SK-N-SH (cell line): ENCODE measurements around the gene FBXO30. TPM values are rescaled to one million over a fixed set of nuclear protein-coding genes. Genes with fewer than 3 reads are reported as not detected.

Source experiments
- CTCF ChIA-PET: fragments of 300-600, 350-600 bp; formaldehyde crosslinking; extraction: SDS; loops from one replicate; lab custom pipeline; 2021; lab: Yijun Ruan, JAX
- POLR2A ChIA-PET: fragments of 350-600 bp; sonication (Branson Sonifier 250); formaldehyde crosslinking; extraction: SDS; loops from one replicate; lab custom pipeline; 2020; ENCODE audit warnings: antibody characterized with exemption, inconsistent platforms; lab: Yijun Ruan, JAX
- DNase-seq: peaks from one replicate; pipeline ENCODE4 v3.0.0; 2012
- H2AFZ ChIP-seq: fragments of 200-600 bp; sonication (generic); 2 replicates; pipeline ENCODE4 v1.8.1; 2016; ENCODE audit warnings: antibody characterized with exemption, mild to moderate bottlenecking, low read depth
- H3F3A ChIP-seq: fragments of 200-600 bp; sonication (generic); replicated peaks from 2 replicates; pipeline ENCODE3; 2016; ENCODE audit warnings: antibody characterized with exemption, mild to moderate bottlenecking; ENCODE audit not compliant: insufficient read depth
- H3K27ac ChIP-seq, 2 experiments: fragments of 200-500 bp in 1 of 2; fragments of 200-600 bp in 1 of 2; sonication (Bioruptor generic) in 1 of 2; sonication (generic), shearing (Covaris generic) in 1 of 2; 2 replicates each; pipeline versions ENCODE4 v1.5.1 to v1.6.1; 2014 to 2016; ENCODE audit warnings: low read depth in 2 of 2, inconsistent platforms in 1 of 2, low read length in 1 of 2, mild to moderate bottlenecking in 1 of 2, mixed read lengths in 1 of 2
- H3K27me3 ChIP-seq: fragments of 200-600 bp; sonication (generic), shearing (Covaris generic); 2 replicates; pipeline ENCODE4 v1.6.1; 2016; ENCODE audit warnings: mixed run types; ENCODE audit not compliant: insufficient read depth
- H3K36me3 ChIP-seq, 2 experiments: fragments of 200-500 bp in 1 of 2; fragments of 200-600 bp in 1 of 2; sonication (Bioruptor generic) in 1 of 2; sonication (generic) in 1 of 2; replicated peaks in 1 of 2; 2 replicates each; pipeline versions ENCODE3 to v1.5.1; 2014 to 2016; ENCODE audit warnings: low read length in 1 of 2, mild to moderate bottlenecking in 1 of 2; ENCODE audit not compliant: insufficient read depth in 2 of 2, control insufficient read depth in 1 of 2
- H3K4me1 ChIP-seq, 2 experiments: fragments of 200-500 bp in 1 of 2; fragments of 200-600 bp in 1 of 2; sonication (Bioruptor generic) in 1 of 2; sonication (generic), shearing (Covaris generic) in 1 of 2; 2 replicates each; pipeline versions ENCODE4 v1.5.1 to v1.6.1; 2014 to 2016; ENCODE audit warnings: low read depth in 1 of 2, low read length in 1 of 2, mixed run types in 1 of 2; ENCODE audit not compliant: insufficient read depth in 2 of 2, control insufficient read depth in 1 of 2
- H3K4me2 ChIP-seq: fragments of 200-600 bp; sonication (generic), shearing (Covaris generic); 2 replicates; pipeline ENCODE4 v1.6.1; 2017; ENCODE audit warnings: mixed run types
- H3K4me3 ChIP-seq, 2 experiments: fragments of 200-500 bp in 1 of 2; fragments of 200-600 bp in 1 of 2; sonication (Bioruptor generic) in 1 of 2; sonication (generic), shearing (Covaris generic) in 1 of 2; 2 replicates each; pipeline versions ENCODE4 v1.5.1 to v1.8.1; 2014 to 2016; ENCODE audit warnings: low read depth in 2 of 2, inconsistent platforms in 1 of 2, low read length in 1 of 2, mild to moderate bottlenecking in 1 of 2, mixed read lengths in 1 of 2, moderate library complexity in 1 of 2
- H3K79me2 ChIP-seq: fragments of 200-600 bp; sonication (generic); 2 replicates; pipeline ENCODE4 v1.8.1; 2017; ENCODE audit warnings: mild to moderate bottlenecking; ENCODE audit not compliant: insufficient read depth
- H3K9ac ChIP-seq: fragments of 200-600 bp; sonication (generic); 2 replicates; pipeline ENCODE4 v1.6.1; 2017; ENCODE audit warnings: mixed run types
- H3K9me2 ChIP-seq: fragments of 200-600 bp; sonication (generic); 2 replicates; pipeline ENCODE4 v1.6.1; 2017; ENCODE audit warnings: mixed run types
- H3K9me3 ChIP-seq: fragments of 200-600 bp; sonication (generic); 2 replicates; pipeline ENCODE4 v1.6.1; 2017; ENCODE audit warnings: mixed run types, mild to moderate bottlenecking, moderate library complexity
- H4K20me1 ChIP-seq: fragments of 200-600 bp; sonication (generic); 2 replicates; pipeline ENCODE4 v1.6.1; 2017; ENCODE audit warnings: mild to moderate bottlenecking, mixed run types; ENCODE audit not compliant: insufficient read depth
- CHD2 ChIP-seq: fragments of 150-350 bp; IDR thresholded peaks from 2 replicates; pipeline ENCODE4 v1.6.1; 2018; ENCODE audit warnings: low read length; ENCODE audit not compliant: partially characterized antibody
- EP300 ChIP-seq, 2 experiments: IDR thresholded peaks; 2 replicates each; pipeline versions ENCODE4 v1.4.0 to v1.6.1; 2012; ENCODE audit warnings: borderline replicate concordance in 1 of 2, low read depth in 1 of 2, low read length in 1 of 2
- EZH2phosphoT487 ChIP-seq: fragments of 200-600 bp; sonication (generic); IDR thresholded peaks from 2 replicates; pipeline ENCODE4 v1.6.1; 2017; ENCODE audit warnings: low read depth, mixed run types, mild to moderate bottlenecking, antibody characterized with exemption, moderate library complexity, borderline replicate concordance
- FOXM1 ChIP-seq: IDR thresholded peaks from 2 replicates; pipeline ENCODE4 v1.4.0; 2012; ENCODE audit warnings: low read depth, mild to moderate bottlenecking
- GABPA ChIP-seq: IDR thresholded peaks from 2 replicates; pipeline ENCODE4 v1.4.0; 2012; ENCODE audit warnings: low read depth, mild to moderate bottlenecking
- JUND ChIP-seq: IDR thresholded peaks from 2 replicates; pipeline ENCODE4 v1.4.0; 2012
- MEF2A ChIP-seq: IDR thresholded peaks from 2 replicates; pipeline ENCODE4 v1.4.0; 2012; ENCODE audit warnings: low read depth, borderline replicate concordance
- NFIC ChIP-seq: IDR thresholded peaks from 2 replicates; pipeline ENCODE4 v1.4.0; 2012; ENCODE audit warnings: borderline replicate concordance
- POLR2AphosphoS5 ChIP-seq: IDR thresholded peaks from 2 replicates; pipeline ENCODE4 v1.6.1; 2012; ENCODE audit warnings: low read depth, low read length
- RAD21 ChIP-seq: IDR thresholded peaks from 2 replicates; pipeline ENCODE4 v1.6.1; 2012; ENCODE audit warnings: mild to moderate bottlenecking, low read length
- RCOR1 ChIP-seq: fragments of 150-350 bp; IDR thresholded peaks from 2 replicates; pipeline ENCODE4 v1.6.1; 2017; ENCODE audit warnings: antibody characterized with exemption, low read length
- RFX5 ChIP-seq: IDR thresholded peaks from 2 replicates; pipeline ENCODE4 v1.6.1; 2012; ENCODE audit warnings: mild to moderate bottlenecking, improper control_type of control experiment, low read length
- RXRA ChIP-seq: IDR thresholded peaks from 2 replicates; pipeline ENCODE4 v1.4.0; 2012; ENCODE audit warnings: low read depth, mild to moderate bottlenecking, borderline replicate concordance
- TAF1 ChIP-seq: IDR thresholded peaks from 2 replicates; pipeline ENCODE4 v1.6.1; 2012; ENCODE audit warnings: low read depth, mild to moderate bottlenecking, low read length, moderate library complexity, borderline replicate concordance
- YY1 ChIP-seq: IDR thresholded peaks from 2 replicates; pipeline ENCODE4 v1.4.0; 2012; ENCODE audit warnings: low read depth, mild to moderate bottlenecking
- WGBS: methylation state at CpG from one replicate; pipeline ENCODE4 v1.1.6; 2017; ENCODE audit warnings: low lambda C conversion rate; 5-methylcytosine and 5-hydroxymethylcytosine counted together
- polyA plus RNA-seq, 3 experiments: library from polyadenylated mRNA; depleted of rRNA; stranded (reverse); fragments of >200 nt; gene quantifications; 2 replicates each; pipeline ENCODE4 v1.2.3, GENCODE V29; 2012
- TF ChIP-seq, protein P1 (sequence below): fragments of 150-350 bp; IDR thresholded peaks from 2 replicates; pipeline ENCODE4 v1.6.1; 2017; ENCODE audit warnings: antibody characterized with exemption, low read length, low read depth, borderline replicate concordance
- TF ChIP-seq, protein P2 (sequence below): IDR thresholded peaks from 2 replicates; pipeline ENCODE4 v1.4.0; 2012; ENCODE audit warnings: low read depth, borderline replicate concordance
- TF ChIP-seq, protein P3 (sequence below): IDR thresholded peaks from 2 replicates; pipeline ENCODE4 v1.4.0; 2012; ENCODE audit warnings: low read depth
- TF ChIP-seq, protein P4 (sequence below): fragments of 200-600 bp; sonication (generic); IDR thresholded peaks from 2 replicates; pipeline ENCODE4 v1.6.1; 2017; ENCODE audit warnings: antibody characterized with exemption, mild to moderate bottlenecking, moderate library complexity

Gene FBXO30
- polyA plus RNA-seq, 1 of the 3 experiments (the other 2 are of a cell fraction), result 1.7 TPM

DNA sequence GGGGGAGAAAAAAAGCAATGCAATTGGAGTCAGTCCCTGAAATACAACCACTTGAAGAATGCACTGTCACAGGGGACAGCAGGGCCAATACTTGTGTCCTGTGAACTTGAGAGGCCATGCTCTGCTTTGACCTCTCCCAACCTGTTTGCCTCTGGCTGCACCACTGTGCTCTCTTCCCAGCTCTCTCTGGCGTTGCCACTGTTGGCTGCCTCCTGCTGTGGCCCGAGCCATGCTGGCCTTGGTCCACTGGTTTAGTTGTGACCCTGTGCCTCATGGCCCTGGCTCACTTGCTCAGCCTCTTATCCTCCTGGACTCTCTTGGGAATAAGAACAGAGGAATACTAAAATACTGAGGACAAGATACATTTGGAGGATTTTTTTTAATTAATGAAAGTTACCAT, 14.5 kb upstream of the FBXO30 start:
- TF ChIP-seq GABPA, result no peak
- TF ChIP-seq YY1, result no peak
- no peak for TF ChIP-seq FOXM1
- no peak for TF ChIP-seq CHD2
- no peak for TF ChIP-seq EP300 (IDR thresholded peaks at IDR 0.05; ENCODE audit: borderline replicate concordance in 1 of 2, low read depth in 1 of 2, low read length in 1 of 2)
- no peak for TF ChIP-seq MEF2A
- no peak for TF ChIP-seq RCOR1
- no peak for TF ChIP-seq RFX5
- TF ChIP-seq, protein P1, sequence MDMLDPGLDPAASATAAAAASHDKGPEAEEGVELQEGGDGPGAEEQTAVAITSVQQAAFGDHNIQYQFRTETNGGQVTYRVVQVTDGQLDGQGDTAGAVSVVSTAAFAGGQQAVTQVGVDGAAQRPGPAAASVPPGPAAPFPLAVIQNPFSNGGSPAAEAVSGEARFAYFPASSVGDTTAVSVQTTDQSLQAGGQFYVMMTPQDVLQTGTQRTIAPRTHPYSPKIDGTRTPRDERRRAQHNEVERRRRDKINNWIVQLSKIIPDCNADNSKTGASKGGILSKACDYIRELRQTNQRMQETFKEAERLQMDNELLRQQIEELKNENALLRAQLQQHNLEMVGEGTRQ, result no peak
- TF ChIP-seq RAD21, result no peak
- Histone ChIP-seq H3K79me2 (no peaks in the 10 kb centered on the region), H3K27ac (no peak overlapping the region), H3F3A (no peaks in the 10 kb centered on the region), H3K4me2 (no peak overlapping the region), H3K9me3 (no peaks in the 10 kb centered on the region), H3K9ac (no peak overlapping the region), H3K9me2 (no peaks in the 10 kb centered on the region), H3K27me3 (no peaks in the 10 kb centered on the region), H3K4me3 (no peak overlapping the region), H2AFZ (no peak overlapping the region), H3K36me3 (no peaks in the 10 kb centered on the region), H4K20me1 (no peaks in the 10 kb centered on the region), H3K4me1 (no peaks in the 10 kb centered on the region; a peak in 1 of 4 replicates)
- 93% methylated on average over 2 of the region's 2 CpGs for WGBS
- DNase-seq, result no peak
- POLR2A ChIA-PET, result no interaction called here
- CTCF ChIA-PET, result no interaction called here

DNA sequence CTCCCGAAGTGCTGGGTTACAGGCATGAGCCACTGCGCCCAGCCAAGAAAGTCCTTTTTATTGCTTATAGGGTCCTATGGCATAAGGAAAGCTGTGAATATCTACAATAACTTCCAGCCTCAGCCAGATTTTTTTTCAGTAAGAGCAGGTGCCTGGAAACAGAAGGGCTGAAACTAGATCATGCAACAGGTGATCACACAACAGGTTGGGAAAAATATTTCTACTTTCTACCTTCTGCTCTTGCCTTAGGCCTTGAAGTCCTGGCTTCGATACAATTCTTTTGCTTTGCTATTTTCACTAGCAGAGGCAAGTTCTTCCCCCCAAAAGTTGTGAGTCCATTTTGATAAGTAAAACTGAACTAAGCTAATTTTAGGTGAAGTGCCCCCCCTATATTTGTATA, 9.7 kb upstream of the FBXO30 start:
- 95% methylated on average over 3 of the region's 3 CpGs for WGBS
- no peaks in the 10 kb centered on the region for H3K9me2 ChIP-seq
- H4K20me1 ChIP-seq, result no peaks in the 10 kb centered on the region
- H3K27ac ChIP-seq, result no peak overlapping the region
- H3K4me2 ChIP-seq, result no peak overlapping the region
- DNase-seq, result no peak
- no peaks in the 10 kb centered on the region for H3K27me3 ChIP-seq
- H3K4me1 ChIP-seq, result no peaks in the 10 kb centered on the region; a peak in 1 of 4 replicates
- H3K36me3 ChIP-seq, result no peaks in the 10 kb centered on the region
- no peak overlapping the region for H3K9ac ChIP-seq
- H3F3A ChIP-seq, result no peaks in the 10 kb centered on the region
- peaks cover 4% of the 10 kb centered on the region for H3K79me2 ChIP-seq
- H2AFZ ChIP-seq, result no peak overlapping the region
- no peak overlapping the region for H3K4me3 ChIP-seq
- H3K9me3 ChIP-seq, result no peaks in the 10 kb centered on the region
- TF ChIP-seq EZH2phosphoT487 (no peak), NFIC (no peak), YY1 (no peak), FOXM1 (no peak), TAF1 (no peak), CHD2 (no peak), JUND (no peak), POLR2AphosphoS5 (no peak), RXRA (no peak)
- TF ChIP-seq, protein P2, sequence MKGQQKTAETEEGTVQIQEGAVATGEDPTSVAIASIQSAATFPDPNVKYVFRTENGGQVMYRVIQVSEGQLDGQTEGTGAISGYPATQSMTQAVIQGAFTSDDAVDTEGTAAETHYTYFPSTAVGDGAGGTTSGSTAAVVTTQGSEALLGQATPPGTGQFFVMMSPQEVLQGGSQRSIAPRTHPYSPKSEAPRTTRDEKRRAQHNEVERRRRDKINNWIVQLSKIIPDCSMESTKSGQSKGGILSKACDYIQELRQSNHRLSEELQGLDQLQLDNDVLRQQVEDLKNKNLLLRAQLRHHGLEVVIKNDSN, result no peak
- TF ChIP-seq, protein P3, sequence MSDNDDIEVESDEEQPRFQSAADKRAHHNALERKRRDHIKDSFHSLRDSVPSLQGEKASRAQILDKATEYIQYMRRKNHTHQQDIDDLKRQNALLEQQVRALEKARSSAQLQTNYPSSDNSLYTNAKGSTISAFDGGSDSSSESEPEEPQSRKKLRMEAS, result no peak
- TF ChIP-seq, protein P1, result no peak
- TF ChIP-seq, protein P4, sequence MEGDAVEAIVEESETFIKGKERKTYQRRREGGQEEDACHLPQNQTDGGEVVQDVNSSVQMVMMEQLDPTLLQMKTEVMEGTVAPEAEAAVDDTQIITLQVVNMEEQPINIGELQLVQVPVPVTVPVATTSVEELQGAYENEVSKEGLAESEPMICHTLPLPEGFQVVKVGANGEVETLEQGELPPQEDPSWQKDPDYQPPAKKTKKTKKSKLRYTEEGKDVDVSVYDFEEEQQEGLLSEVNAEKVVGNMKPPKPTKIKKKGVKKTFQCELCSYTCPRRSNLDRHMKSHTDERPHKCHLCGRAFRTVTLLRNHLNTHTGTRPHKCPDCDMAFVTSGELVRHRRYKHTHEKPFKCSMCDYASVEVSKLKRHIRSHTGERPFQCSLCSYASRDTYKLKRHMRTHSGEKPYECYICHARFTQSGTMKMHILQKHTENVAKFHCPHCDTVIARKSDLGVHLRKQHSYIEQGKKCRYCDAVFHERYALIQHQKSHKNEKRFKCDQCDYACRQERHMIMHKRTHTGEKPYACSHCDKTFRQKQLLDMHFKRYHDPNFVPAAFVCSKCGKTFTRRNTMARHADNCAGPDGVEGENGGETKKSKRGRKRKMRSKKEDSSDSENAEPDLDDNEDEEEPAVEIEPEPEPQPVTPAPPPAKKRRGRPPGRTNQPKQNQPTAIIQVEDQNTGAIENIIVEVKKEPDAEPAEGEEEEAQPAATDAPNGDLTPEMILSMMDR, result no peak
- ChIA-PET POLR2A (interaction anchor here (1.9 kb wide), 1 partner anchor 10 kb away, joined by 6 read pairs; the partner anchor contains the start of gene FBXO30), CTCF (no interaction called here)
